H1 (cell line): Measurements from ENCODE around the gene ITPR1. TPM values are rescaled to one million over a fixed set of nuclear protein-coding genes. Genes with fewer than 3 reads are reported as not detected.

Experiments
- CTCF ChIA-PET: fragments of 300-600 bp; sonication (Branson Sonifier 250); formaldehyde crosslinking; loops from one replicate; lab custom pipeline; 2021; ENCODE audit not compliant: partially characterized antibody; lab: Charles Lee
- POLR2A ChIA-PET: fragments of 300-600 bp; sonication (Branson Sonifier 250); formaldehyde crosslinking; loops from one replicate; lab custom pipeline; 2021; ENCODE audit warnings: inconsistent platforms; ENCODE audit not compliant: partially characterized antibody; lab: Charles Lee
- DNase-seq, 2 experiments: peaks; one replicate each; pipeline versions ENCODE4 v3.0.0 to v3.0.0-alpha.2; 2010 to 2022; ENCODE audit warnings: low spot score in 2 of 2, low read depth in 1 of 2, mixed read lengths in 1 of 2
- FAIRE-seq: peaks from 2 replicates; lab custom pipeline; 2011; peaks lifted over from hg19 to GRCh38; lab: Jason Lieb, UNC
- H2AFZ ChIP-seq: 2 replicates; pipeline ENCODE4 v1.8.1; 2012; ENCODE audit warnings: low read length, inconsistent platforms
- H2AK5ac ChIP-seq: 2 replicates; pipeline ENCODE4 v1.6.1; 2013; ENCODE audit warnings: low read depth, low read length
- H2BK120ac ChIP-seq: replicated peaks from 2 replicates; pipeline ENCODE3; 2013; ENCODE audit warnings: low read depth, low read length, inconsistent platforms
- H2BK12ac ChIP-seq: 2 replicates; pipeline ENCODE4 v1.6.1; 2013; ENCODE audit warnings: low read depth, low read length
- H2BK15ac ChIP-seq: 2 replicates; pipeline ENCODE4 v1.6.1; 2013; ENCODE audit warnings: low read length
- H2BK20ac ChIP-seq: 2 replicates; pipeline ENCODE4 v1.6.1; 2013; ENCODE audit warnings: low read length
- H2BK5ac ChIP-seq: 2 replicates; pipeline ENCODE4 v1.6.1; 2013; ENCODE audit warnings: low read depth, low read length
- H3K14ac ChIP-seq: 2 replicates; pipeline ENCODE4 v1.6.1; 2013; ENCODE audit warnings: inconsistent platforms; ENCODE audit not compliant: insufficient read length
- H3K18ac ChIP-seq: 2 replicates; pipeline ENCODE4 v1.6.1; 2013; ENCODE audit warnings: low read length; ENCODE audit errors: extremely low read depth
- H3K23ac ChIP-seq: 2 replicates; pipeline ENCODE4 v1.6.1; 2013; ENCODE audit warnings: inconsistent platforms; ENCODE audit not compliant: insufficient read length
- H3K23me2 ChIP-seq: 2 replicates; pipeline ENCODE4 v1.6.1; 2013; ENCODE audit warnings: low read depth, low read length
- H3K27ac ChIP-seq: 2 replicates; pipeline ENCODE4 v1.6.1; 2011; ENCODE audit warnings: low read depth, low read length, inconsistent platforms
- H3K27me3 ChIP-seq, 4 experiments: replicated peaks in 1 of 4; 1 replicate in 1 of 4; 2 replicates in 3 of 4; pipeline versions ENCODE4 v1.6.1 to v1.8.1; 2011 to 2013; ENCODE audit warnings: low read length in 3 of 4, mild to moderate bottlenecking in 3 of 4, inconsistent platforms in 2 of 4, mixed read lengths in 2 of 4, moderate library complexity in 1 of 4; ENCODE audit not compliant: control insufficient read depth in 3 of 4, insufficient read depth in 3 of 4; ENCODE audit errors: extremely low read depth in 1 of 4
- H3K36me3 ChIP-seq, 4 experiments: 2 replicates each; pipeline versions ENCODE4 v1.6.1 to v1.8.1; 2011 to 2013; ENCODE audit warnings: mild to moderate bottlenecking in 4 of 4, low read length in 3 of 4, moderate library complexity in 2 of 4, control low read depth in 1 of 4, inconsistent platforms in 1 of 4; ENCODE audit not compliant: insufficient read depth in 4 of 4, control insufficient read depth in 2 of 4
- H3K4ac ChIP-seq: replicated peaks from 2 replicates; pipeline ENCODE3; 2013; ENCODE audit warnings: low read length, low read depth, mixed read lengths, inconsistent platforms; ENCODE audit not compliant: insufficient read length
- H3K4me1 ChIP-seq, 4 experiments: replicated peaks in 1 of 4; 1 replicate in 1 of 4; 2 replicates in 3 of 4; pipeline versions ENCODE4 v1.6.1 to v1.8.1; 2011 to 2013; ENCODE audit warnings: low read length in 3 of 4, inconsistent platforms in 2 of 4, mixed read lengths in 1 of 4; ENCODE audit not compliant: insufficient read depth in 4 of 4, control insufficient read depth in 3 of 4
- H3K4me2 ChIP-seq, 2 experiments: 2 replicates each; pipeline versions ENCODE4 v1.6.1 to v1.8.1; 2011 to 2013; ENCODE audit warnings: low read depth in 2 of 2, low read length in 2 of 2, control low read depth in 1 of 2, inconsistent platforms in 1 of 2, mild to moderate bottlenecking in 1 of 2; ENCODE audit not compliant: insufficient read depth in 1 of 2
- H3K4me3 ChIP-seq, 4 experiments: fragments of 200-600, 300-600 bp in 1 of 4; sonication (generic), shearing (Covaris generic), sonication (Bioruptor Twin) in 1 of 4; 2 replicates each; pipeline versions ENCODE4 v1.5.1 to v1.8.1; 2011 to 2016; ENCODE audit warnings: low read length in 4 of 4, low read depth in 3 of 4, control low read depth in 2 of 4, inconsistent platforms in 2 of 4, mild to moderate bottlenecking in 2 of 4, mixed read lengths in 1 of 4, moderate library complexity in 1 of 4; ENCODE audit not compliant: insufficient read depth in 2 of 4; ENCODE audit errors: extremely low read depth in 1 of 4
- H3K56ac ChIP-seq: replicated peaks from 2 replicates; pipeline ENCODE3; 2013; ENCODE audit warnings: low read depth, mild to moderate bottlenecking, mixed read lengths, low read length, inconsistent platforms; ENCODE audit not compliant: insufficient read length
- H3K79me1 ChIP-seq: 2 replicates; pipeline ENCODE4 v1.6.1; 2013; ENCODE audit warnings: low read depth, low read length, control low read depth
- H3K79me2 ChIP-seq, 2 experiments: 2 replicates each; pipeline versions ENCODE4 v1.6.1 to v1.8.1; 2012 to 2013; ENCODE audit warnings: low read length in 2 of 2, mild to moderate bottlenecking in 2 of 2, inconsistent platforms in 1 of 2; ENCODE audit not compliant: insufficient read depth in 2 of 2, control insufficient read depth in 1 of 2
- H3K9ac ChIP-seq, 4 experiments: replicated peaks in 1 of 4; 1 replicate in 1 of 4; 2 replicates in 3 of 4; pipeline versions ENCODE4 v1.6.1 to v1.8.1; 2011 to 2013; ENCODE audit warnings: low read depth in 3 of 4, low read length in 3 of 4, control low read depth in 2 of 4, mild to moderate bottlenecking in 2 of 4, moderate library complexity in 2 of 4, inconsistent platforms in 1 of 4; ENCODE audit errors: extremely low read depth in 1 of 4
- H3K9me3 ChIP-seq, 2 experiments: 2 replicates each; pipeline versions ENCODE4 v1.6.1 to v1.8.1; 2012 to 2013; ENCODE audit warnings: mild to moderate bottlenecking in 2 of 2, moderate library complexity in 2 of 2, control low read depth in 1 of 2, inconsistent platforms in 1 of 2, low read depth in 1 of 2, low read length in 1 of 2, mixed read lengths in 1 of 2; ENCODE audit not compliant: insufficient read depth in 2 of 2
- H4K20me1 ChIP-seq, 2 experiments: replicated peaks in 1 of 2; 2 replicates each; pipeline versions ENCODE3 to v1.8.1; 2011 to 2013; ENCODE audit warnings: inconsistent platforms in 2 of 2, low read length in 2 of 2, mild to moderate bottlenecking in 1 of 2; ENCODE audit not compliant: insufficient read depth in 2 of 2, control insufficient read depth in 1 of 2
- H4K5ac ChIP-seq: 2 replicates; pipeline ENCODE4 v1.6.1; 2013; ENCODE audit warnings: low read length, low read depth, mixed read lengths, inconsistent platforms; ENCODE audit not compliant: insufficient read length
- H4K8ac ChIP-seq: 2 replicates; pipeline ENCODE4 v1.8.0; 2013; ENCODE audit warnings: mild to moderate bottlenecking, moderate library complexity, low read length, inconsistent platforms; ENCODE audit not compliant: insufficient read depth; ENCODE audit errors: extremely low read depth
- H4K91ac ChIP-seq: replicated peaks from 2 replicates; pipeline ENCODE3; 2013; ENCODE audit warnings: low read length, mixed read lengths, inconsistent platforms; ENCODE audit not compliant: insufficient read length
- BCL11A ChIP-seq, 2 experiments: IDR thresholded peaks; one replicate each; pipeline ENCODE4 v1.6.1; 2011; ENCODE audit warnings: low read depth in 2 of 2, low read length in 2 of 2, mild to moderate bottlenecking in 2 of 2
- WGBS, 2 experiments: shearing (Covaris generic) in 1 of 2; methylation state at CpG; one replicate each; pipeline versions ENCODE4 v1.1.6 to v1.1.7; 2013 to 2015; ENCODE audit warnings: low lambda C conversion rate in 2 of 2, mixed read lengths in 2 of 2, inconsistent platforms in 1 of 2, low coverage in 1 of 2, missing lambda C conversion rate in 1 of 2; ENCODE audit not compliant: insufficient replicate concordance in 2 of 2, insufficient coverage in 1 of 2, insufficient read length in 1 of 2; ENCODE audit errors: extremely low coverage in 1 of 2, missing lambda C conversion rate in 1 of 2; 5-methylcytosine and 5-hydroxymethylcytosine counted together
- polyA plus RNA-seq, 7 experiments: library from polyadenylated mRNA; depleted of rRNA in 3 of 7; stranded (reverse) in 5 of 7; unstranded in 2 of 7; fragments of >200 nt in 5 of 7; fragments of 200-250 nt in 2 of 7; gene quantifications; 1 replicate in 5 of 7; 2 replicates in 1 of 7; 4 replicates in 1 of 7; pipeline versions ENCODE4 v1.2.1 to v1.2.3, GENCODE V29; 2011 to 2013; ENCODE audit warnings: missing spikeins in 2 of 7, mixed read lengths in 2 of 7
- total RNA-seq: library from RNA; stranded (reverse); fragmentation: NEBNext Ultra II Directional; extraction: Animal tissue kit (Norgen Biotek cat#: 25700); gene quantifications from 2 replicates; pipeline ENCODE4 v1.2.1, GENCODE V29; 2021
- TF ChIP-seq, protein P1 (sequence below): IDR thresholded peaks from 2 replicates; pipeline ENCODE4 v1.6.1; 2011; ENCODE audit warnings: low read length, improper control_type of control experiment

ITPR1 gene
- total and polyA plus RNA-seq, 2 of the 8 experiments (the other 6 are each of a cell fraction or from before 2014, with no cell fraction given): 2.5 to 16.3 TPM

DNA sequence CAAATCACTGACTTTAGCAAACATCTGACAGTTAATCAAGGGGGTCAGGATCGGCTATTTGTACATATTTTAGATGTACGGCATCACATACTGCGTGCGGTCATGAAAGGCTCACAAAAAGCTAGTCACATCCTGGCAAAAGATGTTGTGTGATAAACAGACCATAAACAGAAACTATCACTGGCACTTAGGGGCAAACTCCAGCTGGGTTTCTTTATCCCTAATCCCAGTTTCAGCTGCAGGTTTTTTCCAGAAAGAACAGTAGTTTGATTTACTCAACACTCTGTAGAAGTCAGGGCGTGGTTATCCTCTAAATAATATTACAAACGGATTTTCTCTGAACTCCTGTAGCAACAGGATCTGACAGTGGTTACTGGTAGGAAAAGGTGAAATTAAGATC, 373.7 kb downstream of the ITPR1 start:
- Histone ChIP-seq H3K79me2 (no peaks in the 10 kb centered on the region), H2AFZ (no peak overlapping the region), H3K18ac (no peak overlapping the region), H3K4me2 (no peak overlapping the region; a peak in 1 of 4 replicates), H4K20me1 (no peaks in the 10 kb centered on the region), H3K79me1 (no peaks in the 10 kb centered on the region), H3K4me1 (peaks cover 0 to 11% (median 6%) of the 10 kb centered on the region in 4 experiments; a peak in 6 of 7 replicates), H4K5ac (no peak overlapping the region), H2BK12ac (no peak overlapping the region), H3K36me3 (no peaks in the 10 kb centered on the region), H4K8ac (no peak overlapping the region), H2BK20ac (no peak overlapping the region), H3K9me3 (no peaks in the 10 kb centered on the region), H3K4me3 (no peak overlapping the region), H3K23me2 (peaks cover 4% of the 10 kb centered on the region; the same call in 1 of the 2 replicates), H3K56ac (no peak overlapping the region), H3K23ac (no peak overlapping the region), H4K91ac (no peak overlapping the region), H2AK5ac (no peak overlapping the region), H3K27me3 (peaks cover 0 to 18% (median 10%) of the 10 kb centered on the region in 4 experiments; a peak in 5 of 7 replicates), H3K27ac (no peak overlapping the region), H2BK5ac (no peak overlapping the region), H2BK120ac (no peak overlapping the region), H3K9ac (no peak overlapping the region), H3K4ac (no peak overlapping the region), H3K14ac (no peak overlapping the region), H2BK15ac (no peak overlapping the region)
- WGBS, 2 experiments: 88% methylated on average over 6 of the region's 6 CpGs; no CpG with 5 or more reads in 1 of the 2 experiments
- FAIRE-seq (no peak), DNase-seq (no peak)
- ChIA-PET POLR2A (no interaction called here), CTCF (interaction anchor here (0.7 to 1.2 kb wide), 5 partner anchors 22 to 146 kb away, joined by 3 to 4 read pairs (median 3); no protein-coding TSS in a partner anchor)
- TF ChIP-seq, protein P1, sequence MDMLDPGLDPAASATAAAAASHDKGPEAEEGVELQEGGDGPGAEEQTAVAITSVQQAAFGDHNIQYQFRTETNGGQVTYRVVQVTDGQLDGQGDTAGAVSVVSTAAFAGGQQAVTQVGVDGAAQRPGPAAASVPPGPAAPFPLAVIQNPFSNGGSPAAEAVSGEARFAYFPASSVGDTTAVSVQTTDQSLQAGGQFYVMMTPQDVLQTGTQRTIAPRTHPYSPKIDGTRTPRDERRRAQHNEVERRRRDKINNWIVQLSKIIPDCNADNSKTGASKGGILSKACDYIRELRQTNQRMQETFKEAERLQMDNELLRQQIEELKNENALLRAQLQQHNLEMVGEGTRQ: no peak
- no peak for TF ChIP-seq BCL11A (IDR thresholded peaks at IDR 0.05; ENCODE audit: low read depth in 2 of 2, low read length in 2 of 2)
